K562 (cell line): ENCODE data around the gene EEFSEC. TPM values are rescaled to one million over a fixed set of nuclear protein-coding genes. Genes with fewer than 3 reads are reported as not detected.
A peak's percentile ranks its signal among the peaks of the same experiment; 100 is the strongest.

Experiments
- ATAC-seq: fragments of 200-7000 bp; cut with Tn5 transposase; 3 replicates; pipeline ENCODE4 v1.9.1; 2020; ENCODE audit warnings: moderate library complexity
- BruUV-seq: library from RNA; stranded (reverse); fragments of 400-500 nt; replicated peaks from 2 replicates; lab custom pipeline; 2021; lab: Mats Ljungman, UMichigan
- CTCF ChIA-PET: fragments of 300-600 bp; formaldehyde crosslinking; extraction: SDS; loops from one replicate; lab custom pipeline; 2021; ENCODE audit warnings: low intra/inter-chr PET ratio; lab: Yijun Ruan, JAX
- POLR2A ChIA-PET: fragments of 300-600, 350-650 bp; sonication (Branson Sonifier 250); formaldehyde crosslinking; extraction: SDS; loops from one replicate; lab custom pipeline; 2021; ENCODE audit warnings: antibody characterized with exemption, inconsistent platforms; lab: Yijun Ruan, JAX
- DNase-seq, 4 experiments: peaks; one replicate each; pipeline versions ENCODE4 v3.0.0 to v3.0.0-alpha.2; 2011 to 2018; ENCODE audit warnings: low spot score in 3 of 4, mixed read lengths in 3 of 4; ENCODE audit errors: extremely low read depth in 1 of 4
- FAIRE-seq: peaks from 2 replicates; lab custom pipeline; 2011; peaks lifted over from hg19 to GRCh38; lab: Jason Lieb, UNC
- H2AFZ ChIP-seq: 2 replicates; pipeline ENCODE4 v1.6.0; 2011; ENCODE audit warnings: low read depth, low read length, control low read depth, inconsistent platforms
- H3K27ac ChIP-seq: fragments of 200-600 bp; 3 replicates; pipeline ENCODE4 v1.8.0; 2011; ENCODE audit warnings: low read depth, mild to moderate bottlenecking, control low read depth, inconsistent platforms, low read length, moderate library complexity, mixed read lengths; ENCODE audit errors: extremely low read depth
- H3K27me3 ChIP-seq, 2 experiments: fragments of 300-600 bp in 1 of 2; 2 replicates in 1 of 2; 3 replicates in 1 of 2; pipeline versions ENCODE4 v1.6.0 to v1.8.0; 2011; ENCODE audit warnings: inconsistent platforms in 2 of 2, low read length in 2 of 2, mild to moderate bottlenecking in 1 of 2, mixed read lengths in 1 of 2, moderate library complexity in 1 of 2; ENCODE audit not compliant: control insufficient read depth in 2 of 2, insufficient read depth in 2 of 2
- H3K36me3 ChIP-seq: fragments of 300-600 bp; 3 replicates; pipeline ENCODE4 v1.8.0; 2011; ENCODE audit warnings: mild to moderate bottlenecking, low read length, inconsistent platforms; ENCODE audit not compliant: control insufficient read depth, insufficient read depth
- H3K4me1 ChIP-seq, 2 experiments: fragments of 200-600 bp in 1 of 2; replicated peaks in 1 of 2; 2 replicates in 1 of 2; 3 replicates in 1 of 2; pipeline versions ENCODE4 v1.5.1 to v1.8.0; 2011; ENCODE audit warnings: inconsistent platforms in 2 of 2, low read length in 2 of 2, mild to moderate bottlenecking in 1 of 2, mixed read lengths in 1 of 2, moderate library complexity in 1 of 2; ENCODE audit not compliant: control insufficient read depth in 2 of 2, insufficient read depth in 2 of 2
- H3K4me2 ChIP-seq: 2 replicates; pipeline ENCODE4 v1.6.1; 2011; ENCODE audit warnings: low read length, control low read depth, inconsistent platforms, mixed read lengths; ENCODE audit not compliant: insufficient read depth
- H3K4me3 ChIP-seq: fragments of 200-600 bp; sonication (generic), shearing (Covaris generic); 2 replicates; pipeline ENCODE4 v1.5.1; 2016; ENCODE audit warnings: control low read depth, inconsistent platforms
- H3K79me2 ChIP-seq: fragments of 200-600 bp; 3 replicates; pipeline ENCODE4 v1.8.0; 2011; ENCODE audit warnings: low read length, inconsistent platforms; ENCODE audit not compliant: control insufficient read depth, insufficient read depth
- H3K9ac ChIP-seq, 2 experiments: 2 replicates each; pipeline versions ENCODE4 v1.6.0 to v1.6.1; 2011; ENCODE audit warnings: low read depth in 2 of 2, low read length in 2 of 2, control low read depth in 1 of 2, inconsistent platforms in 1 of 2, mild to moderate bottlenecking in 1 of 2, mixed read lengths in 1 of 2; ENCODE audit not compliant: insufficient read depth in 1 of 2
- H3K9me1 ChIP-seq: one replicate; pipeline ENCODE4 v1.6.0; 2011; ENCODE audit warnings: inconsistent platforms, mild to moderate bottlenecking, low read length, moderate library complexity; ENCODE audit not compliant: control insufficient read depth, insufficient read depth
- H3K9me3 ChIP-seq: replicated peaks from 2 replicates; pipeline ENCODE4 v1.5.1; 2011; ENCODE audit warnings: low read depth, low read length, inconsistent platforms; ENCODE audit not compliant: control insufficient read depth, insufficient read depth
- H4K20me1 ChIP-seq: replicated peaks from 2 replicates; pipeline ENCODE4 v1.6.1; 2011; ENCODE audit warnings: low read length, inconsistent platforms, mixed read lengths; ENCODE audit not compliant: control insufficient read depth, insufficient read depth
- CBFA2T2 ChIP-seq: fragments of 450-650 bp; conservative IDR thresholded peaks from 2 replicates; pipeline ENCODE4 v1.6.1; 2017; ENCODE audit warnings: mild to moderate bottlenecking
- JUN ChIP-seq, 2 experiments: sonication (generic) in 1 of 2; formaldehyde crosslinking in 1 of 2; IDR thresholded peaks; 2 replicates each; pipeline versions ENCODE4 v1.6.1 to v1.8.0; 2012 to 2022; ENCODE audit warnings: borderline replicate concordance in 2 of 2, mild to moderate bottlenecking in 2 of 2, improper control_type of control experiment in 1 of 2, low read depth in 1 of 2, low read length in 1 of 2, missing genetic modification reagents in 1 of 2
- MAFF ChIP-seq: IDR thresholded peaks from 2 replicates; pipeline ENCODE4 v1.6.1; 2012; ENCODE audit warnings: low read length, improper control_type of control experiment
- PHF8 ChIP-seq: fragments of 200-600 bp; sonication (generic); IDR thresholded peaks from 2 replicates; pipeline ENCODE4 v1.6.1; 2012; ENCODE audit warnings: mixed run types, mild to moderate bottlenecking, inconsistent platforms, low read length, moderate library complexity, borderline replicate concordance
- RFX1 ChIP-seq: fragments of 450-650 bp; IDR thresholded peaks from 2 replicates; pipeline ENCODE4 v1.6.1; 2016; ENCODE audit warnings: mild to moderate bottlenecking, moderate library complexity
- WGBS: fragments of 100-300 bp; shearing (Covaris generic); methylation state at CpG from one replicate; pipeline ENCODE4 v1.1.6; 2016; ENCODE audit warnings: low coverage, mixed read lengths; ENCODE audit not compliant: insufficient coverage; ENCODE audit errors: missing lambda C conversion rate; 5-methylcytosine and 5-hydroxymethylcytosine counted together
- in situ Hi-C: fragments of 300-500 bp; cut with MboI; formaldehyde crosslinking; loops from 4 replicates; pipeline ENCODE4 v1.15.0; 2018; ENCODE audit warnings: inconsistent platforms, mixed read lengths
- intact Hi-C: fragments of 100-400 bp; cut with micrococcal nuclease; formaldehyde crosslinking; loops from 2 replicates; pipeline ENCODE4 v1.14.2; 2022
- polyA plus RNA-seq, 8 experiments: library from polyadenylated mRNA; depleted of rRNA in 4 of 8; stranded (reverse) in 5 of 8; unstranded in 3 of 8; fragments of >200 nt; fragmentation: Nextera tagmentation in 2 of 8; fragmentation: Illumina TruSeq in 1 of 8; extraction: Ambion mirVana in 2 of 8; extraction: Trizol in 1 of 8; gene quantifications; 2 replicates each; pipeline versions ENCODE4 v1.2.1 to v1.2.3, GENCODE V29; 2011 to 2014; ENCODE audit warnings: inconsistent platforms in 1 of 8, missing spikeins in 1 of 8
- total RNA-seq, 7 experiments: library from RNA; depleted of rRNA in 6 of 7; stranded (reverse); fragments of >200 nt in 6 of 7; fragmentation: Illumina TruSeq in 2 of 7; extraction: Trizol in 2 of 7; gene quantifications; 2 replicates each; pipeline versions ENCODE4 v1.2.1 to v1.2.3, GENCODE V29; 2011 to 2021; ENCODE audit warnings: low replicate concordance in 1 of 7
- TF ChIP-seq, protein P1 (sequence below), 3 experiments: IDR thresholded peaks in 2 of 3; conservative IDR thresholded peaks in 1 of 3; 2 replicates each; pipeline ENCODE4 v1.5.1; 2011 to 2012; ENCODE audit warnings: low read length in 3 of 3, mild to moderate bottlenecking in 3 of 3, control low read depth in 2 of 3, improper control_type of control experiment in 1 of 3, inconsistent platforms in 1 of 3, low read depth in 1 of 3, mixed read lengths in 1 of 3, moderate library complexity in 1 of 3; ENCODE audit not compliant: insufficient read depth in 2 of 3
- TF ChIP-seq, protein P2 (sequence below), 3 experiments: fragments of 200-800 bp in 1 of 3; fragments of 250-450 bp in 1 of 3; fragments of 450-650 bp in 1 of 3; sonication (Bioruptor Pico) in 1 of 3; sonication (Bioruptor generic) in 1 of 3; formaldehyde crosslinking in 1 of 3; IDR thresholded peaks; 2 replicates each; pipeline versions ENCODE4 v1.6.1 to v1.8.0; 2016 to 2022; ENCODE audit warnings: mild to moderate bottlenecking in 2 of 3, missing genetic modification characterization in 2 of 3, missing compliant biosample characterization in 1 of 3, moderate library complexity in 1 of 3
- TF ChIP-seq, protein P3 (sequence below): fragments of 450-650 bp; formaldehyde crosslinking; IDR thresholded peaks from 2 replicates; pipeline ENCODE4 v1.4.0; 2022; ENCODE audit warnings: missing genetic modification characterization

The EEFSEC gene
- total and polyA plus RNA-seq, 9 of the 15 experiments (the other 6 are each of a cell fraction or from before 2014, with no cell fraction given): 0.35 to 11.8 (median 7.7) TPM

DNA sequence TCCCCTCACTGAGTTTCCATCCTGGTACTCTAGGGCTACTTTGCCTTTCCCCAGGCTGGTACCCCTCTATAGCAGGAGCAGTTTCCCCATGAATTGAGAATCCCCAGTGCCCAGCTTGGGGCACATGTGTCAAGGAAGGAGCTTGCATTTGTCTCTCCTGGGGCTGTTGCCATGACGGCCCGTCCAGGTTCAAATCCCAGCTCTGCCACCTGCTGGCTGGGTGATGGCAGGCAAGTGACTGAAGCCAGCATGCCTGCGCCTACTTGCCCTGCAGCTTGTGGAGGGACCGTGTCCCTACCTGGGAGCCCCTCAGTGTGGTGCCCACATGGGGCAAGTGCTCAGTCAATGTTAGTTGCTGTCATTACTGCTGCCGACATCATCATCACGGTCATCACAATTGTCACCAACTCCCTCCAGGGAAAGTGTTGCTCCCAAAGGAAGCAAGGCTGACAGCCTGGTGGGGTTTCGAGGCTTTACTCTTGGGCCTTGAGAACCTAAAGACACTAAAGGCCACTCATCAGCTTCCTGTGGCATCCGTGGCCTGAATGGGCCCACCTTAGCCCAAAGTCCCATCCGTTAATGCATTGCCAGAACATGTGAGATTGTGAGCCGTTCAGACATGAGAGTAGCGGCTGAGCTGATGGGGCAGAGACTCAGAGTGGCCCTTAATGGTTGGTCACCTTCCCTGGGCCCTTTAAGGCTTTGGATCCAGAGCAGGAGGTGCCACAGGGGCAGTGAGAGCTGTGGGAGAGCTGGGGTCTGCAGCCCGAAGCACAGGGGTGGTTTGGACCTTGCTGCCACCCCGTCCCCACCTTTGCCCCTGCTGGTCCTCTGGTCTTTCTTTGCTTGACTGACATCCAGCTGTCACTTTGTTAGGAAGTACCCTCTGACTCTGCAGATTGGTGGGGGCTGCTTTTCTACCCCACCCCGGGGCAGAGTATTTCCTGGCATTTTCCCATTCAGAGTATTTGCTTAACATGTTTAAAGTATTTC lies 169.0 kb downstream of the EEFSEC start (continued):
- peak; percentile 78 for TF ChIP-seq RFX1
- TF ChIP-seq, protein P1, sequence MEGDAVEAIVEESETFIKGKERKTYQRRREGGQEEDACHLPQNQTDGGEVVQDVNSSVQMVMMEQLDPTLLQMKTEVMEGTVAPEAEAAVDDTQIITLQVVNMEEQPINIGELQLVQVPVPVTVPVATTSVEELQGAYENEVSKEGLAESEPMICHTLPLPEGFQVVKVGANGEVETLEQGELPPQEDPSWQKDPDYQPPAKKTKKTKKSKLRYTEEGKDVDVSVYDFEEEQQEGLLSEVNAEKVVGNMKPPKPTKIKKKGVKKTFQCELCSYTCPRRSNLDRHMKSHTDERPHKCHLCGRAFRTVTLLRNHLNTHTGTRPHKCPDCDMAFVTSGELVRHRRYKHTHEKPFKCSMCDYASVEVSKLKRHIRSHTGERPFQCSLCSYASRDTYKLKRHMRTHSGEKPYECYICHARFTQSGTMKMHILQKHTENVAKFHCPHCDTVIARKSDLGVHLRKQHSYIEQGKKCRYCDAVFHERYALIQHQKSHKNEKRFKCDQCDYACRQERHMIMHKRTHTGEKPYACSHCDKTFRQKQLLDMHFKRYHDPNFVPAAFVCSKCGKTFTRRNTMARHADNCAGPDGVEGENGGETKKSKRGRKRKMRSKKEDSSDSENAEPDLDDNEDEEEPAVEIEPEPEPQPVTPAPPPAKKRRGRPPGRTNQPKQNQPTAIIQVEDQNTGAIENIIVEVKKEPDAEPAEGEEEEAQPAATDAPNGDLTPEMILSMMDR (IDR thresholded peaks at IDR 0.05 in 2 of 3, conservative IDR thresholded peaks at IDR 0.05 in 1 of 3; ENCODE audit: insufficient read depth in 2 of 3, low read depth in 1 of 3, low read length in 3 of 3): peak; percentile 52 to 58 (median 53)

DNA sequence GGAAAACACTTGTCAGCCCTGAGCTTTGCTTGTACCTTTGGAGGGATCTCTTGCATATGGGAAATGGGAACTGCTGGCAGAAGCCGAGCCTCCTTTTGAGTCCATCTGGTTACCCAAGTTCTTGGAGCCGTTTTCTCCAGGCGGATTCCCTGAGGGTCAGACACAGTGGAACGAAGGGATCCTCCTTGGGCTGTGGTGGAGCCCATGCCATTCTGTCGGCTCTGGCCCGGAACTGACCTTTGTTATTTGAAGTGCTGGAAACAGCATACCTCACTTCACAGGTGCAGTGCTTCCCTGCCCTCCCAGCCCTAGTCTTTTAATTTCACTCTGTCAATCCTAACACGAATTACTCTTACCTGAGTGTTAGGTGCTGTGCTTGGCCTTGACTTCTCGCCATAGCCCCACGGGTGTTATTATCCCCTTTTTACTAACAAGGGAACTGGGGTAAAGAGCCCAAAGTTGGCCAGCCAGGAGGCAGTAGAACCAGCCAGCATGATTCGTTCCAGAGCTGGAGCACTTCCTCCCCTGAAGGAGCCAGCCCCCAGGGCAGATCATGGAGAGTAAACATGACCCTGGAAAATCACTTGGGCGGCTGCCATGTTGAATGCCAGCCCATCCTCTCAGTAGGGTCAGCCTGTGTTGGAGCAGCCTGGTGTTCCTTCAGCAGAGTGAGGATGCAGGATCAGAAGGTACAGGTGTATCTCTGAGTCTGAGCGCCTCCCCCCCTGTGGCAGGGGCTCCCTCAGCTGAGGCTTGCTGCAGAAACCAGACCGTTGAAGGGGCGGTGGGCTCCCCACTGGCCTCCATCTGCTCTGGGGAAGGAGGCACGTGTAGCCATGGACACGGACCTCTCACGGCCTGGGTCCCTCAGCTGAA lies 170.2 kb downstream of the EEFSEC start:
- TF ChIP-seq, protein P2, sequence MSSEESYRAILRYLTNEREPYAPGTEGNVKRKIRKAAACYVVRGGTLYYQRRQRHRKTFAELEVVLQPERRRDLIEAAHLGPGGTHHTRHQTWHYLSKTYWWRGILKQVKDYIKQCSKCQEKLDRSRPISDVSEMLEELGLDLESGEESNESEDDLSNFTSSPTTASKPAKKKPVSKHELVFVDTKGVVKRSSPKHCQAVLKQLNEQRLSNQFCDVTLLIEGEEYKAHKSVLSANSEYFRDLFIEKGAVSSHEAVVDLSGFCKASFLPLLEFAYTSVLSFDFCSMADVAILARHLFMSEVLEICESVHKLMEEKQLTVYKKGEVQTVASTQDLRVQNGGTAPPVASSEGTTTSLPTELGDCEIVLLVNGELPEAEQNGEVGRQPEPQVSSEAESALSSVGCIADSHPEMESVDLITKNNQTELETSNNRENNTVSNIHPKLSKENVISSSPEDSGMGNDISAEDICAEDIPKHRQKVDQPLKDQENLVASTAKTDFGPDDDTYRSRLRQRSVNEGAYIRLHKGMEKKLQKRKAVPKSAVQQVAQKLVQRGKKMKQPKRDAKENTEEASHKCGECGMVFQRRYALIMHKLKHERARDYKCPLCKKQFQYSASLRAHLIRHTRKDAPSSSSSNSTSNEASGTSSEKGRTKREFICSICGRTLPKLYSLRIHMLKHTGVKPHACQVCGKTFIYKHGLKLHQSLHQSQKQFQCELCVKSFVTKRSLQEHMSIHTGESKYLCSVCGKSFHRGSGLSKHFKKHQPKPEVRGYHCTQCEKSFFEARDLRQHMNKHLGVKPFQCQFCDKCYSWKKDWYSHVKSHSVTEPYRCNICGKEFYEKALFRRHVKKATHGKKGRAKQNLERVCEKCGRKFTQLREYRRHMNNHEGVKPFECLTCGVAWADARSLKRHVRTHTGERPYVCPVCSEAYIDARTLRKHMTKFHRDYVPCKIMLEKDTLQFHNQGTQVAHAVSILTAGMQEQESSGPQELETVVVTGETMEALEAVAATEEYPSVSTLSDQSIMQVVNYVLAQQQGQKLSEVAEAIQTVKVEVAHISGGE (CRISPR knock-in tag; IDR thresholded peaks at IDR 0.05): no peak
- TF ChIP-seq PHF8 (no peak), MAFF (no peak), CBFA2T2 (no peak), JUN (IDR thresholded peaks at IDR 0.05; ENCODE audit: borderline replicate concordance, low read depth, low read length) (no peak), JUN (CRISPR knock-in tag; IDR thresholded peaks at IDR 0.05; ENCODE audit: borderline replicate concordance) (no peak)
- TF ChIP-seq, protein P3, sequence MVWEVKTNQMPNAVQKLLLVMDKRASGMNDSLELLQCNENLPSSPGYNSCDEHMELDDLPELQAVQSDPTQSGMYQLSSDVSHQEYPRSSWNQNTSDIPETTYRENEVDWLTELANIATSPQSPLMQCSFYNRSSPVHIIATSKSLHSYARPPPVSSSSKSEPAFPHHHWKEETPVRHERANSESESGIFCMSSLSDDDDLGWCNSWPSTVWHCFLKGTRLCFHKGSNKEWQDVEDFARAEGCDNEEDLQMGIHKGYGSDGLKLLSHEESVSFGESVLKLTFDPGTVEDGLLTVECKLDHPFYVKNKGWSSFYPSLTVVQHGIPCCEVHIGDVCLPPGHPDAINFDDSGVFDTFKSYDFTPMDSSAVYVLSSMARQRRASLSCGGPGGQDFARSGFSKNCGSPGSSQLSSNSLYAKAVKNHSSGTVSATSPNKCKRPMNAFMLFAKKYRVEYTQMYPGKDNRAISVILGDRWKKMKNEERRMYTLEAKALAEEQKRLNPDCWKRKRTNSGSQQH: no peak
- no peak overlapping the region for H3K4me2 ChIP-seq

More for the DNA sequence above, 170.2 kb downstream of the EEFSEC start:
- in situ Hi-C loops: no loop called here
- Histone ChIP-seq H3K9me3 (no peaks in the 10 kb centered on the region), H3K27me3 (no peaks in the 10 kb centered on the region), H4K20me1 (no peaks in the 10 kb centered on the region), H3K9me1 (no peaks in the 10 kb centered on the region), H2AFZ (no peak overlapping the region), H3K36me3 (no peaks in the 10 kb centered on the region), H3K9ac (no peak overlapping the region; a peak in 1 of 4 replicates), H3K4me1 (no peaks in the 10 kb centered on the region; a peak in 1 of 5 replicates), H3K27ac (no peak overlapping the region), H3K79me2 (no peaks in the 10 kb centered on the region), H3K4me3 (no peak overlapping the region)
- ChIA-PET POLR2A (interaction anchor here (0.6 to 0.9 kb wide), 2 partner anchors 10 to 102 kb away, joined by 3 to 5 read pairs; no protein-coding TSS in a partner anchor), CTCF (interaction anchor here (1.9 kb wide), 1 partner anchor 153 kb away, joined by 9 read pairs; no protein-coding TSS in a partner anchor)
- no peak for ATAC-seq
- DNase-seq: no peak
- WGBS: 69% methylated on average over 13 of the region's 17 CpGs
- BruUV-seq: no TSS peak
- intact Hi-C loops: no loop called here
- FAIRE-seq: no peak
